HG03095 (cell line): ENCODE data around the gene PXDN.
"Not testable (repeated sequence)": the region's sequence is repeated elsewhere in the genome, so short reads cannot be mapped to it uniquely, and the experiment has no call there.

ENCODE experiments used
- ATAC-seq: cut with Tn5 transposase; IDR thresholded peaks from one replicate; pipeline ENCODE4 v1.9.1; 2021; ENCODE audit warnings: moderate library complexity; ENCODE audit not compliant: unreplicated experiment

PXDN gene

DNA sequence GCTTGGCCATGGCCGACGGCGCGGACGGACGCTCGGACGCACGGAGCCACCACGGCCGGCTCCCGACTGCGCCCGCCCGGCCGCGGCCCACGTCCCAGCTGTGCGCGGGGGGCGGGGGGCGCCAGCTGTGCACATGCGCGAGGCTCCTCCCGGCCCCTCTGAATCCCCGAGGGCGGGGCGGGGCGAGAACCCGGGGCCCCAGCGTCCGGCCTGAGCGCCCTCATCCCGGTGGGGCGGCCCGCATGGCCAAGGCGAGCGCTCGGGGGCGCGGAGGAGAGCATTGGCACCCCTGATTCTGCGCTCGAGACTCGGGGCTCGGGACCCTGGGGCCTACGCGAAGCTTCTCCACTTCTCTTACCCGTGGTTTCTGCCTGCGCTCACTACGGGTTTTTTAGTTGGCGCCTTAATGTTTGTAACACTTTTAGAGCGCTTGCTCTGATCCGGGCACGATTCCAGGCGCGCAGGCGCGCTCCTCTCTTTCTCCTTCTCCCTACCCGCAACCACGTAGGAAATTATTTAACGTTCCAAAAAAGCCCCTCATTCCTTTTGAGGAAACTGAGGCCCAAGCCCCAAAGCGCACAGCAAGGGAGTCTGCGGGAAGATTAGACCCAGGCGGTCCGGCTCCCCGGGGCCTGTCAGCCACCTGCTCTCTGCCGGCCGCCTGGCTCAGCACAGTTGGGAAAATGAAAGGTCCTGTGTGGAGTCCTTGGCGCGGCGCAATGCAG is at the start of gene PXDN:
Gene PXDN, minus strand, starts transcription at position 70 of the 725 bp plus-strand sequence. Its CDS starts 60 bp downstream, at position 10.
- ATAC-seq, result no peak

- ATAC-seq, result no peak
These were observed 49.6 kb upstream of the PXDN start for GRCh38 chr2:1793868-1794445.

- ATAC-seq, result no peak
These were observed 48.9 kb upstream of the PXDN start for GRCh38 chr2:1793001-1793867.

DNA sequence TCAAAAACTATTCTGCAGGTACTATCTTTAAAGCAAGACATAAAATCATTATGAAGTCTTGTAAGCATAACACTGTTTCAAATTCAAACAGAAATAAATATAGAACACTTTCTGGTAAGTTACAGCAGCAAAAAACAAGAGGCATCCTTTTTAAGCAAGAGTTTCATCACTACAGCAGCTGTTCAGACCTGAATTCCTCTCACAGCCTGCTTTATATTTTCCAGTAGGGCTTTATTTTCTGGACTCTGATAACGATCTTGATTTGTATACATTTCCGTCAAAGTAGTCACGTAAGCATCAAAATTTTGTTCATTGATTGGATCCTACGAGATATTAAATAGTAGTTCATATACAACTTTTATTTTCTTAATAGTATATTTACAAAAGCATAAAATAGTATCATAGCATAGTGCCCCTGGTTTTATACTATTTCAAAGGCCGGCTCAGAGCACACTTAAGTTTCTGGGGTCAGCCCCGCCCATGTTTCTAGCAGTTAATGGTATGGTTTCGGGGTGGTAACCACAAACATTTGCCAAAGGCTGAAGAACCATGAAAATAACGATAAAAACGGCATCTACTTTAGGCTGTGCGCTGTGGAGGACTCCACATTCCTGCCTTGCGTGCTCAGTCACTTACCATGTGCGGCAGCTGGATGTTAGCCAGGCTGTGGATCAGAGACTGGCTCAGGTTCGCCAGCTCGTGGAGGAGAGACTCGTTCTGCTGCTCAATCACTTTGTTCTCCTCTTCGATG is 47.5 kb upstream of the PXDN start:
- ATAC-seq, result no peak

DNA sequence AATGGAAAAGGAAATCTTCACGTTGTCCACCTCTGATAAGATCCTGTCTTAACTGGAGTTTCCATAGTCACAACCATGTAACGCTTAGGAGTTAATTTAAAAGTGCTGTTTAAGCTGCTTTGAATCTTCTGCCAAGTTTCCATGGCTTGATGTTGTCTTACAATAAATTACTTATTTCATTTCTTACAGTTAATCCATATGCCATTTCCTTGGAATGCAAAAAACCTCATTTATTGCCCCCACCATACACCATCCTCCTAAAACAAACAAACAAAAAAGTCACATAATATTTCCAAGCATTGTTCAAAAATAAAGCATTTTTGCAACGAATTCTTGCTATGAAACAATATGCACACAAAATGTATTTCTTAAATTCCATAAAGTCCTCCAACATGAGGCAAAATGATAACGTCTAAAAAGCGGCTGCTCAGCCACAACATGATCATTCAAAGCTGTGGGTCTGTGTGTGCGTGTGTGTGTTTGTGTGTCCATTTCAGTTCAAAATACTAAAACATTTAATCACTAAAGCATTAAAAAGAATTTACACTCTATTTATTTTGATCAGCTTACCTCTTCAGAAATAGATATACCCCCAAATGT is 46.8 kb upstream of the PXDN start:
- ATAC-seq, result no peak

- ATAC-seq, result no peak
These were observed 46.2 kb upstream of the PXDN start for GRCh38 chr2:1790473-1790872.

DNA sequence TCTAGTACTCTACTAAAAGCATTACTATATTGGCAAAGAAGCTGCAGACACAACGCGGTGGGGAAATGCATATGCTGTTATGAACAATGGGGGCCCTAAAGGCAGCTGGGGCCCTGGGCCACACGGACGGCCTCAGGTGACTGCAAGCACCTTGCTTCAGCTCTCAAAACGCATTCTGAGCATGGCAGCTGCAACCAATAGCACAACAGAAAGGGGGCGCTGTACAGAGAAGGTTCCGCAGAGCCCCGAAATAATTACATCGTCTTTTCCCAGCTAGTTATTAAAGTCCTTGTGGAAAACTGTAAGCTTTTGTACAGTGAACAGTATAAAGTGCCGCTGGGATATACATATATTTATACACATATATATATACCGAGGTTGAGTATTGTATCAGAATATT is 45.3 kb upstream of the PXDN start:
- no peak for ATAC-seq

DNA sequence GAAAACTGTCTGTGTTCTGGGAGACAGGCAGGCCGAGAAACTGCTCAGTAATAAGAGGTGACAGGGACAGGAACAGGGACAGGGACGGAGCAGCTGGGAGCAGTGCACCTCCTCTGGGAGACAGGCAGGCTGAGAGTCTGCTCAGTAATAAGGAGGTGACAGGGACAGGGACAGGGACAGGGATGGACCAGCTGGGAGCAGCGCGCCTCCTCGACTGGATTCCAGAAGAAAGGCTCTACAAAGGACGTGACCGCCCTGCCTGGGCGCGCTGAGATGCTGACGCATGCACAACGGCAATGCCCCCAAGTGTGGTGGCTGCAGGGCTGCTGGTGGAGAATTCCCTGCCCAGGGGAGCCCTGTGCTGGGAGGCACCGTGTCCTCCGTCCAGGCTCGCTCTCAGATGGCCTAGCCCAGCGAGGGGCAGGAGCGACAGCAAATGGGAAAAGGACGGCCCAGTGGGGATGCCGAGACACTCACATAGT is 44.2 kb upstream of the PXDN start:
- ATAC-seq, result no peak

DNA sequence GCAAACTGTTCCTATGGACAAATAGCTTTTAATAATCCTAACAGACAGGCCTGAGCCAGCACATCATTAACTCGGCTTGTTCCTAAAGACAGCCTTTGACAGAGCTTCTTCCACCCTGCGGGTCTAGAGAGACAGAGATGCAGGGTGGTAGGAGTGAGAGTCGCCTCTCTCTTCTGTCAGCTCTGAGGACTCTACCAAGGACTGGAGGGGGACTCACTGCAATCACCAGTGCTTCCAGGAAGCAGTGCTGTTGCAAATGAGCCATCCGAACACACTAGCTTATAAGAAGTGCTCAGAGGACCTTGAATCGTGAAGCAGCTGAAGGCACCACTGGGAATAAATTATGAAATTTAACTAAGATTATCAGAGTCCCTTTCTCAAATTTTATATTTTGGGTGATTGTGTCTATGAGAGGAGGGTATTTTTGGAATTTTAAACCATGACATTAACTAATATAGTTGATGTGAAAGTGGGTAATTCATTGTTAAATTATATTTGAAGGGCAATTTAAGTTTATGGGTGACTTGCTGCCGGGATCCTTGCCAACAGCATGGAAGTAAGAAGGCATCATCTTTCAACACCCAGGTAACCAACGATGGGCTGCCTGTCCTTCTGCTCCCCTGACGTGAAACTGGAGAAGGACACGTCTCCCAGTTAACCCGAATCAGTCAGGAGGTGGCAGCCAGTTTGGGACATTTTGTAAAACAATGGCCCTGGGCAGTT is 43.6 kb upstream of the PXDN start:
- no peak for ATAC-seq

DNA sequence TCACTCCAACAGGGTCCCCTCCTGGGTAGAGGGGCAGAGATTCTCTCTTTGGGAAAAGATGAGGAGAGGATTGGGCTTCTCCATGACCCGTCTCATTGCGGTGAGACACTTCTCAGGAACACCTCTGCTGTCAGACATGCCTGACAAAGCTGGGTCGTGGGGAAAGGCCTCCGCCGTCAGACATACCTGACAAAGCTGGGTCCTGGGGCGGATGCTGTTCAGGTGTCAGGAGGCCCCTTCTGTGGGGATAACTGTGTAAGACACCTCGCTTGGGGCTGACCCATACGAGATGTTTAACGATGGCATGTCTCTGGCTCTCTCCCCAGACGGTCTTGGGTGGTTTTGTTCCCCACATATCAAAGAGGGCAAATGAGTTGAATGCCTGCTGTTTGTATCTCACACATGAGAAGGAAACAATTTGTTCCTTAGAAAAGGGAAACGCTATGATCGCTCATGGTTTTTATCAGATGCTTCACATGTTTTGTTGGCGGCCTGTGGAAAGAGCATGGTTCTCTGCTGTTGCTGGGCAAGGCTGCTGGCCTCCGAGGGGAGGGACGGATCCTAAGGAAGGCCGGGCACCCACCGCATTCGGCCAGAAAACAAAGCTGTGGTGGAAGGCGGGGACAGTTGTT is 40.8 kb upstream of the PXDN start:
- ATAC-seq, result no peak

DNA sequence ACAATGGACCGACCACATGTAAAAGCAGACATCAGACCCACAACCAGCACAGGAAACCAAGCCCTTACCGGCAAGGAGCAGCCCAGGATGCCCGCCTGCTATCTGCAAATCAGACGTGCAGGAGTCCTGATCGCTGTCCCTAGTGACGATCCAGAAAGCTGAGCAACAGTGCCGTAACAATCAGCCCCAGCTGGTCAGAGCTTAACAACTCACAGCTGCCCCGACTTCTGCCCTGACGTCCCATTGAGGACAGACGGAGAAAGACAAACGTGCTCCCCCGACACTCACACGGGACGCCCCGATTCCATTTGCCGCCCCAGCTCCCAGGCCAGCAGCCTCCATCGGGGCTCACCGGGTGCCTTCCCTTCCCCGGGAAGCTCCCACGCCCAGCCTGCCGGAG is 39.8 kb upstream of the PXDN start:
- ATAC-seq, result no peak

DNA sequence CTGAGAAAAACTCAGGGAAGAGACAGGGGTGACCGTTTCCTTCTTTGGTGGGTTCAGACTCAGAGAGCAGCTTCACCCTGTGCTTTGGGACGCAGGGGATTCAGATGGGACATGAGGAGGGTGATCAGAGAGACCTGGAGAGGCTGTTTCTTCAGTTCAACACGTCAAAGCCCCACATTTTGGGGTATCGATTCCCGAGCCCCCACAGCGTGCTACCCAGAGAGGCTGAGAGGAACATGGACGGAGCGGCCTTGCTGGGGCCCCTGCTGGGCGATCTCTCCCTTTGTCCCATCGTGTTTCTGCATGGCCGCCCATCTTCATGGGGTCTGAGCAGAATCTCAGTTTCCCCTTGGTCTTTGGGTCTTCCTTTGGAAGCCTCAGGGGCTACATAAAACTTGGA is 38.2 kb upstream of the PXDN start:
- ATAC-seq, result no peak

DNA sequence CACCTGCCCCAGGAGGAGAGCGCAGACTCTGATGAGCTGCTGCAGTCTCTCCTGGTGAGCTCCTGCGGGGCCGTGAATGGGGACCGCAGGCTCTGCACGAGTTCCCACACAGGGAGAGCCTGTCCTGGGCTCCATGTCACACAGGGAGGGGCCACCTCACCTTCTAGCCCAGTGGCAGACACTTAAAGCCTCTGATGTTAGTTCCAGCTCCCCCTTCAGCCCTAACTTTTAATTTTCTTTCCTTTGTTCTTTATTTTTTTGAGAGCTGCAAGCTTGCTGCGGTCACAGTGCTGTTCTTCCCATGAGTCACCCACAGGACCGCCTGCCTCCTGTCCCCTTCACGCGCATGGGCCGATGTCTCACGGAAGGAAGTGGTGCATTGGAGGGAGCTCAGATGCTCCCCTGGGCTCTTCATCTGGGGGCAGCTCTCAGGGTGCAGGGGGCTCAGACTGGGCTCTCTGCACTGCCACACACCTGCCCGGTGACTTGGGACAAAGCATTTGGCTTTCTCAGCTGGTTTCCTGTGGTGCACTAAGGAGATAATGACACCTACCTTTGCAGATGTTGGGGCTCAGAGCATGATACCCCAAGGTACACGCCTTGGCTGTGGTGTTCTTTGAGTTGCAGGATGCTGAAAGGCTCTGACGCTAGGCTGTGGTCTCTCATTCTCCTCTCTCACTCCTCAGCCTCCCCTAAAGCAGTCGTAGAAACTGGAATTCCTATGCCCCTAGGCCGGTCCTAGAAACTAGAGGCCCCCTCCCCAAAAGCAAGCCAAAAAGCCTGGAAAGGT is 37.2 kb upstream of the PXDN start:
- no peak for ATAC-seq

GRCh38 chr2:1780693-1781092 is 36.4 kb upstream of the PXDN start:
- no peak for ATAC-seq

DNA sequence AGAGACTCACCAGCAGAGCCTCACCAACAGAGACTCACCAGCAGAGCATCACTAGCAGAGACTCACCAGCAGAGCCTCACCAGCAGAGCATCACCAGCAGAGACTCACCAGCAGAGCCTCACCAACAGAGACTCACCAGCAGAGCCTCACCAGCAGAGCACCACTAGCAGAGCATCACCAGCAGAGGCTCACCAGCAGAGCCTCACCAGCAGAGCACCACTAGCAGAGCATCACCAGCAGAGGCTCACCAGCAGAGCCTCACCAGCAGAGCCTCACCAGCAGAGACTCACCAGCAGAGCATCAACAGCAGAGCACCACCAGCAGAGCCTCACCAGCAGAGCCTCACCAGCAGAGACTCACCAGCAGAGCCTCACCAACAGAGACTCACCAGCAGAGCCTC is 35.7 kb upstream of the PXDN start:
- not testable (repeated sequence) for ATAC-seq

GRCh38 chr2:1778566-1778965 is 34.3 kb upstream of the PXDN start:
- ATAC-seq, result no peak

GRCh38 chr2:1777781-1778180 is 33.5 kb upstream of the PXDN start:
- no peak for ATAC-seq

DNA sequence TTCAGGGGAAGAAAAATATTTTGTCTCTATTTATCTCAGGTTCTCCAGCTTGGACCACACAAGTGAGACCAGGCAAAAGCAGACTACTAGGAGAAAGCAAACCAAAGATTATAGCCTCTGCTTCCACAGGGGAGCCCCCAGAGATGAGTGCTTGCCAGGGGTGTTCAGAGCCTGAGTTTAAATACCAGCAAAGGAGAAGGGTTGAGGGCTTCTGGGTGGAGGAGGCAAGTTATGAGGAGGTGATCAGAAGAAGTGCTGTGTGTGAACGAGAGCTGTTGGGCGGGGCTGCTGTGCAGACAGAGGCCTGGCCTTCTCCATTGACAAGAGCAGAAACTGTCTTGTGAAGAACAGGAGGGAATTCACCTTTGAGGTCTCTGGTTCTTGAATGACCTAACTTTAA is 32.8 kb upstream of the PXDN start:
- no peak for ATAC-seq
